Colonic mucosa (tissue), 4 donors: ENCODE results near the gene TENM3. TPM values are rescaled to one million over a fixed set of nuclear protein-coding genes. Genes with fewer than 3 reads are reported as not detected.
"Not testable (repeated sequence)": the region's sequence is repeated elsewhere in the genome, so short reads cannot be mapped to it uniquely, and the experiment has no call there.

ENCODE experiments used
- DNase-seq: peaks from one replicate; pipeline ENCODE4 v3.0.0-alpha.2; 2020
- H3K27ac ChIP-seq: fragments of 200-600 bp; one replicate; pipeline ENCODE4 v1.8.0; 2021
- H3K27me3 ChIP-seq: fragments of 200-600 bp; one replicate; pipeline ENCODE4 v1.8.0; 2021
- H3K36me3 ChIP-seq: fragments of 200-600 bp; one replicate; pipeline ENCODE4 v1.8.0; 2021
- H3K4me1 ChIP-seq: fragments of 200-600 bp; one replicate; pipeline ENCODE4 v1.8.0; 2021; ENCODE audit warnings: mild to moderate bottlenecking
- H3K4me3 ChIP-seq: fragments of 200-600 bp; one replicate; pipeline ENCODE4 v1.8.0; 2021
- H3K9ac ChIP-seq, 2 donors: one replicate each; pipeline ENCODE4 v1.7.0; 2013; ENCODE audit warnings: control low read depth in 2 of 2, low read depth in 2 of 2, low read length in 2 of 2
- H3K9me3 ChIP-seq: fragments of 200-600 bp; one replicate; pipeline ENCODE4 v1.8.0; 2021
- intact Hi-C: fragments of 100-400 bp; cut with DNase I; formaldehyde crosslinking; loops from one replicate; pipeline ENCODE4 v1.14.1; 2022
- total RNA-seq, 2 donors: library from RNA; stranded (reverse); fragmentation: NEBNext Ultra II Directional in 1 of 2; extraction: Animal tissue kit (Norgen Biotek cat#: 25700) in 1 of 2; gene quantifications; one replicate each; pipeline ENCODE4 v1.2.1, GENCODE V29; 2021
- TF ChIP-seq, protein P1 (sequence below): fragments of 200-600 bp; IDR thresholded peaks from one replicate; pipeline ENCODE4 v1.8.0; 2022; ENCODE audit warnings: antibody characterized with exemption, mild to moderate bottlenecking
- donor health status: healthy.
- donor health status: DM: no; HTN: no; CAD: no.
- donor health status: DM: no; HTN: no; CAD: no.

The TENM3 gene
- total RNA-seq, 2 donors from 2014 or later: 0.32 to 1.6 TPM

DNA sequence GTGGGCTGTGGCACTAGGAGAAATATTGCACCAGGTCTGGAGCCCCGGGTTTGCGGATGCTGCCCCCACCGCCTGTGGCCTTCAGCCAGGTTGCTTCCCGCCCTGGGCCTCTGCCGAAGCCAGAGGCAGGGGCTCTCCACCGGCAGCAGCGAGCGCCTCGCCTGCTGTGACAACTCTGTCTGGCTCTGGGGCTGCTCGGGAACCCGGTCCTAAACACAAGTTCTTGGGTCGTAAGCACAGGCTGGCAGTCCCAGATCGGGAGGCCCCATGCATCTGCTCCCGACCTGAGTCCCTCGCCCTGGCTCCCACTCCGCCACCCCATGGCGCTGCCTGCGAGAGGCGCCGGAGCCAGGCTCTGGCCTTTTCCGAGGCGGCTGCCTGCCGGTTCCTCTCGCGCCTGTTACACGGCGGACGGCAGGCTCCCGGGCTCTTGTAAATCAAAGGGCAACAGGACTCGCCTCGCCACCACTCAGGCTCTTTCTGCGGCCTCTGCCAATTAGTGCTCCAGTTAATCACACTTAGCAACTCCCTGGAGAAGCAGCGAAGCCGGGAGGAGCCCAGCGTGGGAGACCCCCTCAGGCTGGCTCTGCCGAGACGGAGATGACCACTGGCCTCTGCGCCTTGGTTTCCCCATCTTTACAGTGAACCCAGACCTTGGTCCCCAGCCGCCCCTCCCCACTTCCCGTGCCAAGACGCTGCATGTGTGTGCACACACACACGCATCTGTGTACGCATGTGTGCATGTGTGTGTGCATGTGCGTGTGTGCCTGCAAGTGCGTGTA is 564.8 kb downstream of the TENM3 start:
- intact Hi-C loops: loop anchor here (5.0 to 10.0 kb wide), 2 partner anchors 331 to 457 kb away; no protein-coding TSS in a partner anchor
- no peak overlapping the region for H3K4me3 ChIP-seq
- H3K4me1 ChIP-seq: no peaks in the 10 kb centered on the region
- no peaks in the 10 kb centered on the region for H3K36me3 ChIP-seq
- TF ChIP-seq, protein P1, sequence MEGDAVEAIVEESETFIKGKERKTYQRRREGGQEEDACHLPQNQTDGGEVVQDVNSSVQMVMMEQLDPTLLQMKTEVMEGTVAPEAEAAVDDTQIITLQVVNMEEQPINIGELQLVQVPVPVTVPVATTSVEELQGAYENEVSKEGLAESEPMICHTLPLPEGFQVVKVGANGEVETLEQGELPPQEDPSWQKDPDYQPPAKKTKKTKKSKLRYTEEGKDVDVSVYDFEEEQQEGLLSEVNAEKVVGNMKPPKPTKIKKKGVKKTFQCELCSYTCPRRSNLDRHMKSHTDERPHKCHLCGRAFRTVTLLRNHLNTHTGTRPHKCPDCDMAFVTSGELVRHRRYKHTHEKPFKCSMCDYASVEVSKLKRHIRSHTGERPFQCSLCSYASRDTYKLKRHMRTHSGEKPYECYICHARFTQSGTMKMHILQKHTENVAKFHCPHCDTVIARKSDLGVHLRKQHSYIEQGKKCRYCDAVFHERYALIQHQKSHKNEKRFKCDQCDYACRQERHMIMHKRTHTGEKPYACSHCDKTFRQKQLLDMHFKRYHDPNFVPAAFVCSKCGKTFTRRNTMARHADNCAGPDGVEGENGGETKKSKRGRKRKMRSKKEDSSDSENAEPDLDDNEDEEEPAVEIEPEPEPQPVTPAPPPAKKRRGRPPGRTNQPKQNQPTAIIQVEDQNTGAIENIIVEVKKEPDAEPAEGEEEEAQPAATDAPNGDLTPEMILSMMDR: no peak
- H3K9ac ChIP-seq: no peak overlapping the region
- no peaks in the 10 kb centered on the region for H3K9me3 ChIP-seq
- H3K27me3 ChIP-seq: no peaks in the 10 kb centered on the region
- no peak for DNase-seq
- no peak overlapping the region for H3K27ac ChIP-seq

DNA sequence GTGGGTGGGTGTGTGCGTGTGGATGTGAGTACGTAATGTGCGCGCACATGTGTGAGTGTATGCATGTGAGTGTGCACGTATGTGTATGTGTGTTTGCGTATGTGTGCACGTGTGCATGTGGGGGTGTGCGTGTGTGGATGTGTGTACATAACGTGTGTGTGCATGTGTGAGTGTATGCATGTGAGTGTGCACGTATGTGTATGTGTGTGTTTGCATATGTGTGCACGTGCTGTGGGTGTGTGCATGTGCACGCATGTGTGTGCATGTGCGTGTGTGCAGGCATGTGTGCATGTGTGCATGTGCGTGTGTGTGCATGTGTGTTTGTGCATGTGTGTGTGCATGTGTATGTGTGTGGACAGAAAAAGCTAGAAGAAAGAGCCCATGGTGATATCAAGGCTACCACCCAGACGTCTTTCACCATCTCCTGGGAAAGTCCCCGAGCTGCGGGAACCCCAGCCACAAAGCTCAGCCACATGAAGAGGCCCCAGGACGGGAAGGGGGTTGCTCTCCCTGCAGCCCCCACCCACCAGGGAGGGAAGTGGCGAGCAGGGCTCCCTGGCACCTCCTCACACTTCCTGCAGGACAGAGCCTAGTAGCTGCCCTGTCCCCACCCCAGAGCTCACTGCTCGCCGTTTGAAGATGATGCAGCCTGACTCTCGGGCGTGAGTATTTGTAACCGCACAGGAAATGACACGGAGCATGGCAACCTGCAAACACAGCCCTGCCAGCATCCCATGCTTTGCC is 565.6 kb downstream of the TENM3 start:
- H3K9ac ChIP-seq: no peak overlapping the region
- intact Hi-C loops: loop anchor here (5.0 to 10.0 kb wide), 2 partner anchors 332 to 456 kb away; no protein-coding TSS in a partner anchor

DNA sequence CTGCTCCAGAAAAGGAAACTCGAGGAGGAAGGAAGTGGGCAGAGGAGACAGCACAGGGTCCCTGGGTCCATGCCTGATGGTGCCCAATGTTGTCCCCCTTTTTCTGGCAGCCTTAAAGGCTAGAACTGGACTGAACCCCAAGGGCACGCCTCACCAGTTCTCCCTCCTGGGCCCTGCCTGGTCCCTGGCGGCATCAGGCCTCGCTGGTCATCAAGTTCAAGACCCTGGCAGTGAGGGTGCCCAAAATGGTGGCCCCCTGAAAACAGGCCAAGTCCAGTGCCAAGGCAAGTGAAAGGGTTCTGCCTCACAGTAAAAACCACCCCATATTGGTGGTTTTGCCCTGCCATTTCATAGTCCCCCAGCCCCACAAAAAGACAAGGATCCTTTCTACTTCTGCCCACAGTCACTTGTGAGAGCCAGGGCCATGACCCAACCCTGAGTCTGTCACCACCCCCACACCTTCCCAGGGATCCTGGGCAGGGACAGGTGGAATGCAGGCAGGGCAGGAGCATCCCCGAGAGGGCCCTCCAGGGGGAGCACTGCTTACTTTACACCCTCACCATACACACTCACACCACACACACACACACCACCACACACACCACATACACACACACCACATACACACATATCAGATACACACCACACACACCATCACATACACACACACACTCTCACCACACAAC is 566.4 kb downstream of the TENM3 start:
- intact Hi-C loops: loop anchor here (5.0 to 10.0 kb wide), 2 partner anchors 332 to 455 kb away; no protein-coding TSS in a partner anchor
- Histone ChIP-seq H3K9ac (no peak overlapping the region), H3K9me3 (no peaks in the 10 kb centered on the region), H3K27me3 (no peaks in the 10 kb centered on the region), H3K4me3 (no peak overlapping the region), H3K4me1 (no peaks in the 10 kb centered on the region), H3K36me3 (no peaks in the 10 kb centered on the region), H3K27ac (no peak overlapping the region)
- no peak for DNase-seq
- TF ChIP-seq, protein P1: no peak

More for the DNA sequence above, 565.6 kb downstream of the TENM3 start:
- H3K4me1 ChIP-seq: no peaks in the 10 kb centered on the region
- no peak overlapping the region for H3K4me3 ChIP-seq
- no peaks in the 10 kb centered on the region for H3K36me3 ChIP-seq
- TF ChIP-seq, protein P1: no peak
- no peaks in the 10 kb centered on the region for H3K9me3 ChIP-seq
- no peaks in the 10 kb centered on the region for H3K27me3 ChIP-seq
- H3K27ac ChIP-seq: no peak overlapping the region
- DNase-seq: no peak

DNA sequence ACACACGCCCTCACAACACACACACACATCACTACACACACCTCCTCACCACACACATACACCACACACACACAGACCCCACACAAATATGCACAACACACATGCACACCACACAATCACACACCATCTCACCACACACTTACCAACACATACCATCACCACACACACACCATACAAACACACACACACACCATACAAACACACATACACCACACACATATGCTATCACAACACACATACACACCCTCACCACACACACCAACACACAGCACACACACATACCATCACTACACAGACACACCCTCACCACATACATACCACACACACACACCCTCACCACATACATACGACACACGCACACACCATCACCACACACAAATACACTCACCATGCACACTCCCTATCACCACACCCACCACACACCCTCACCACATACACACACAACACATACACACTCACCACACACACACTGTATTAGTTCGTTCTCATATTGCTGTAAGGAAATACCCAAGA is 567.0 kb downstream of the TENM3 start:
- Histone ChIP-seq H3K27ac (no peak overlapping the region), H3K4me1 (no peaks in the 10 kb centered on the region), H3K9ac (no peak overlapping the region), H3K27me3 (no peaks in the 10 kb centered on the region), H3K9me3 (no peaks in the 10 kb centered on the region), H3K4me3 (no peak overlapping the region), H3K36me3 (no peaks in the 10 kb centered on the region)
- intact Hi-C loops: no loop called here
- no peak for DNase-seq
- TF ChIP-seq, protein P1: no peak

- H3K36me3 ChIP-seq: no peaks in the 10 kb centered on the region
- no peaks in the 10 kb centered on the region for H3K27me3 ChIP-seq
- intact Hi-C loops: no loop called here
- H3K9ac ChIP-seq: no peak overlapping the region
- H3K27ac ChIP-seq: no peak overlapping the region
- H3K4me1 ChIP-seq: no peaks in the 10 kb centered on the region
- TF ChIP-seq, protein P1: no peak
- no peak for DNase-seq
- no peaks in the 10 kb centered on the region for H3K9me3 ChIP-seq
- no peak overlapping the region for H3K4me3 ChIP-seq
These were observed 569.7 kb downstream of the TENM3 start for GRCh38 chr4:182812916-182813315.

GRCh38 chr4:182814065-182814464 is 570.9 kb downstream of the TENM3 start:
- intact Hi-C loops, H3K4me1 ChIP-seq, H3K4me3 ChIP-seq, H3K27me3 ChIP-seq, H3K9ac ChIP-seq, H3K27ac ChIP-seq, DNase-seq, H3K36me3 ChIP-seq, H3K9me3 ChIP-seq: not testable (repeated sequence)
